GM12891 (cell line): ENCODE measurements around the gene ABHD17B.

Experiments
- POLR2A ChIP-seq: IDR thresholded peaks from 2 replicates; pipeline ENCODE4 v1.6.1; 2011; ENCODE audit warnings: low read depth, low read length, control low read depth
- POLR2AphosphoS5 ChIP-seq: IDR thresholded peaks from 2 replicates; pipeline ENCODE4 v1.6.1; 2011; ENCODE audit warnings: low read depth, low read length, control low read depth

GRCh38 chr9:71920456-71921189, 9.6 kb upstream of the ABHD17B start:
- TF ChIP-seq POLR2AphosphoS5: no peak
- no peak for TF ChIP-seq POLR2A
